Endothelial cell of umbilical vein (primary cell): ENCODE results near the gene THY1. TPM values are rescaled to one million over a fixed set of nuclear protein-coding genes. Genes with fewer than 3 reads are reported as not detected.

Experiments
- BruUV-seq: library from RNA; stranded (reverse); fragments of 400-500 nt; replicated peaks from 2 replicates; lab custom pipeline; 2021; lab: Mats Ljungman, UMichigan
- CTCF ChIA-PET: fragments of 300-600, 350-600 bp; sonication (Branson Sonifier 250); formaldehyde crosslinking; loops from one replicate; lab custom pipeline; 2021; ENCODE audit warnings: antibody characterized with exemption, inconsistent platforms; lab: Charles Lee
- POLR2A ChIA-PET: fragments of 300-600, 350-600 bp; sonication (Branson Sonifier 250); formaldehyde crosslinking; loops from one replicate; lab custom pipeline; 2021; ENCODE audit warnings: antibody characterized with exemption, inconsistent platforms; lab: Charles Lee
- DNase-seq: peaks from one replicate; pipeline ENCODE4 v3.0.0-alpha.2; 2011; ENCODE audit warnings: low read depth, low spot score
- FAIRE-seq: peaks from 2 replicates; lab custom pipeline; 2011; peaks lifted over from hg19 to GRCh38; lab: Jason Lieb, UNC
- H2AFZ ChIP-seq: 2 replicates; pipeline ENCODE4 v1.6.0; 2012; ENCODE audit warnings: low read depth, low read length, control low read depth, inconsistent platforms
- H3K27ac ChIP-seq: 2 replicates; pipeline ENCODE4 v1.5.1; 2011; ENCODE audit warnings: low read depth, mild to moderate bottlenecking, control low read depth, low read length, moderate library complexity; ENCODE audit not compliant: insufficient read depth
- H3K27me3 ChIP-seq, 2 experiments: 2 replicates each; pipeline versions ENCODE4 v1.6.0 to v1.6.1; 2011; ENCODE audit warnings: low read length in 2 of 2, mixed read lengths in 1 of 2; ENCODE audit not compliant: control insufficient read depth in 2 of 2, insufficient read depth in 2 of 2
- H3K36me3 ChIP-seq, 2 experiments: 2 replicates in 1 of 2; 3 replicates in 1 of 2; pipeline ENCODE4 v1.5.1; 2011; ENCODE audit warnings: low read length in 2 of 2, mild to moderate bottlenecking in 1 of 2, moderate library complexity in 1 of 2; ENCODE audit not compliant: control insufficient read depth in 2 of 2, insufficient read depth in 2 of 2; ENCODE audit errors: extremely low read depth in 1 of 2
- H3K4me1 ChIP-seq: 3 replicates; pipeline ENCODE4 v1.5.1; 2011; ENCODE audit warnings: mild to moderate bottlenecking, low read length; ENCODE audit not compliant: control insufficient read depth, insufficient read depth; ENCODE audit errors: extremely low read depth
- H3K4me2 ChIP-seq: 2 replicates; pipeline ENCODE4 v1.6.1; 2011; ENCODE audit warnings: low read length, control low read depth, mixed read lengths; ENCODE audit not compliant: insufficient read depth
- H3K4me3 ChIP-seq, 3 experiments: fragments of 200-600 bp in 1 of 3; sonication (generic), shearing (Covaris generic) in 1 of 3; replicated peaks in 1 of 3; 2 replicates each; pipeline ENCODE4 v1.5.1; 2011 to 2016; ENCODE audit warnings: control low read depth in 3 of 3, low read length in 3 of 3, mild to moderate bottlenecking in 2 of 3, inconsistent platforms in 1 of 3, low read depth in 1 of 3, moderate library complexity in 1 of 3; ENCODE audit not compliant: insufficient read depth in 1 of 3
- H3K79me2 ChIP-seq: 2 replicates; pipeline ENCODE4 v1.6.0; 2012; ENCODE audit warnings: low read length, inconsistent platforms; ENCODE audit not compliant: control insufficient read depth, insufficient read depth
- H3K9ac ChIP-seq: replicated peaks from 2 replicates; pipeline ENCODE3; 2011; ENCODE audit warnings: low read length, control low read depth; ENCODE audit not compliant: insufficient read depth; ENCODE audit errors: extremely low read depth
- H3K9me1 ChIP-seq: replicated peaks from 3 replicates; pipeline ENCODE4 v1.6.0; 2011; ENCODE audit warnings: mild to moderate bottlenecking, low read length; ENCODE audit not compliant: control insufficient read depth, insufficient read depth; ENCODE audit errors: extremely low read depth
- H3K9me3 ChIP-seq: replicated peaks from 2 replicates; pipeline ENCODE4 v1.5.1; 2012; ENCODE audit warnings: low read length, inconsistent platforms; ENCODE audit not compliant: control insufficient read depth, insufficient read depth
- H4K20me1 ChIP-seq: replicated peaks from 2 replicates; pipeline ENCODE3; 2011; ENCODE audit warnings: mild to moderate bottlenecking, low read length; ENCODE audit not compliant: control insufficient read depth, insufficient read depth; ENCODE audit errors: extremely low read depth
- EZH2 ChIP-seq: IDR thresholded peaks from 2 replicates; pipeline ENCODE4 v1.6.1; 2012; ENCODE audit warnings: borderline replicate concordance, low read depth, mild to moderate bottlenecking, moderate library complexity, low read length, inconsistent platforms; ENCODE audit not compliant: severe bottlenecking
- GATA2 ChIP-seq: IDR thresholded peaks from 2 replicates; pipeline ENCODE4 v1.7.0; 2011; ENCODE audit warnings: low read depth, mild to moderate bottlenecking, moderate library complexity, mixed read lengths, low read length; ENCODE audit not compliant: insufficient read length, insufficient read depth
- JUN ChIP-seq: IDR thresholded peaks from 2 replicates; pipeline ENCODE4 v1.6.1; 2011; ENCODE audit warnings: borderline replicate concordance, low read depth; ENCODE audit not compliant: insufficient read length, insufficient read depth
- MYC ChIP-seq: IDR thresholded peaks from one replicate; pipeline ENCODE4 v1.6.1; 2011; ENCODE audit warnings: mild to moderate bottlenecking, low read depth, low read length
- POLR2A ChIP-seq: IDR thresholded peaks from 2 replicates; pipeline ENCODE4 v1.6.1; 2012; ENCODE audit warnings: low read depth, mild to moderate bottlenecking, control low read depth, low read length
- POLR2AphosphoS5 ChIP-seq: IDR thresholded peaks from 2 replicates; pipeline ENCODE4 v1.6.1; 2012; ENCODE audit warnings: low read depth, mild to moderate bottlenecking, control low read depth, low read length, moderate library complexity; ENCODE audit not compliant: insufficient read depth
- dilution Hi-C: fragments of 300-500 bp; cut with MboI; formaldehyde crosslinking; loops from one replicate; pipeline ENCODE4 v1.15.0; 2019; ENCODE audit warnings: low sequenced_read_pairs; ENCODE audit not compliant: extremely low pct_ligation_motif_present
- intact Hi-C: fragments of 100-400 bp; cut with micrococcal nuclease; formaldehyde crosslinking; loops from one replicate; pipeline ENCODE4 v1.10.0; 2022
- polyA plus RNA-seq, 4 experiments: library from polyadenylated mRNA; depleted of rRNA in 3 of 4; stranded (reverse) in 3 of 4; unstranded in 1 of 4; fragments of >200 nt; gene quantifications; 2 replicates each; pipeline versions ENCODE4 v1.2.1 to v1.2.3, GENCODE V29; 2011 to 2012; ENCODE audit warnings: missing spikeins in 1 of 4
- total RNA-seq: library from RNA; stranded (reverse); gene quantifications from 2 replicates; pipeline ENCODE4 v1.2.3, GENCODE V29; 2021
- TF ChIP-seq, protein P1 (sequence below), 2 donors: IDR thresholded peaks; 1 replicate in 1 of 2; 2 replicates in 1 of 2; pipeline ENCODE4 v1.5.1; 2011; ENCODE audit warnings: low read length in 2 of 2, mild to moderate bottlenecking in 2 of 2, moderate library complexity in 2 of 2, control low read depth in 1 of 2, inconsistent platforms in 1 of 2, low read depth in 1 of 2; ENCODE audit not compliant: insufficient read depth in 1 of 2; ENCODE audit errors: extremely low read depth in 1 of 2

Gene THY1
- total and polyA plus RNA-seq, 2 donors (not counting 3 experiments of a cell fraction or from before 2014, with no cell fraction given): 0.75 to 1.4 TPM

GRCh38 chr11:119431523-119431922 is 8.6 kb upstream of the THY1 start:
- no peak overlapping the region for H3K9ac ChIP-seq
- dilution Hi-C loops (no loop called here), intact Hi-C loops (no loop called here)
- H3K9me3 ChIP-seq: no peaks in the 10 kb centered on the region
- peaks cover 4 to 9% of the 10 kb centered on the region in 2 experiments for H3K27me3 ChIP-seq
- H3K4me2 ChIP-seq: no peak overlapping the region
- no peak overlapping the region for H3K4me3 ChIP-seq
- H3K36me3 ChIP-seq: no peaks in the 10 kb centered on the region
- H3K9me1 ChIP-seq: no peaks in the 10 kb centered on the region
- H3K27ac ChIP-seq: no peak overlapping the region
- no peak overlapping the region for H2AFZ ChIP-seq
- CTCF ChIA-PET: no interaction called here
- FAIRE-seq (no peak), DNase-seq (no peak)
- H3K4me1 ChIP-seq: no peaks in the 10 kb centered on the region
- POLR2A ChIA-PET: no interaction called here
- TF ChIP-seq JUN (no peak), POLR2A (no peak), GATA2 (no peak), EZH2 (no peak), POLR2AphosphoS5 (no peak), MYC (no peak)
- TF ChIP-seq, protein P1, sequence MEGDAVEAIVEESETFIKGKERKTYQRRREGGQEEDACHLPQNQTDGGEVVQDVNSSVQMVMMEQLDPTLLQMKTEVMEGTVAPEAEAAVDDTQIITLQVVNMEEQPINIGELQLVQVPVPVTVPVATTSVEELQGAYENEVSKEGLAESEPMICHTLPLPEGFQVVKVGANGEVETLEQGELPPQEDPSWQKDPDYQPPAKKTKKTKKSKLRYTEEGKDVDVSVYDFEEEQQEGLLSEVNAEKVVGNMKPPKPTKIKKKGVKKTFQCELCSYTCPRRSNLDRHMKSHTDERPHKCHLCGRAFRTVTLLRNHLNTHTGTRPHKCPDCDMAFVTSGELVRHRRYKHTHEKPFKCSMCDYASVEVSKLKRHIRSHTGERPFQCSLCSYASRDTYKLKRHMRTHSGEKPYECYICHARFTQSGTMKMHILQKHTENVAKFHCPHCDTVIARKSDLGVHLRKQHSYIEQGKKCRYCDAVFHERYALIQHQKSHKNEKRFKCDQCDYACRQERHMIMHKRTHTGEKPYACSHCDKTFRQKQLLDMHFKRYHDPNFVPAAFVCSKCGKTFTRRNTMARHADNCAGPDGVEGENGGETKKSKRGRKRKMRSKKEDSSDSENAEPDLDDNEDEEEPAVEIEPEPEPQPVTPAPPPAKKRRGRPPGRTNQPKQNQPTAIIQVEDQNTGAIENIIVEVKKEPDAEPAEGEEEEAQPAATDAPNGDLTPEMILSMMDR (IDR thresholded peaks at IDR 0.05; ENCODE audit: extremely low read depth in 1 of 2, insufficient read depth in 1 of 2, low read depth in 1 of 2, low read length in 2 of 2): no peak
- no peaks in the 10 kb centered on the region for H4K20me1 ChIP-seq
- BruUV-seq: no TSS peak
- no peaks in the 10 kb centered on the region for H3K79me2 ChIP-seq
